Right atrium auricular region (tissue), 2 donors: Measurements from ENCODE around the gene LHCGR. TPM values are rescaled to one million over a fixed set of nuclear protein-coding genes. Genes with fewer than 3 reads are reported as not detected.

Experiments used
- DNase-seq: peaks from one replicate; pipeline ENCODE4 v3.0.0-alpha.2; 2019; ENCODE audit warnings: low spot score
- H3K27ac ChIP-seq, 2 donors: fragments of 200-600 bp; sonication (generic); 1 replicate in 1 of 2; 2 replicates in 1 of 2; pipeline ENCODE4 v1.5.1; 2016 to 2019
- H3K27me3 ChIP-seq, 2 donors: fragments of 200-600 bp; sonication (generic); one replicate each; pipeline versions ENCODE4 v1.5.1 to v1.6.0; 2017 to 2019
- H3K36me3 ChIP-seq: fragments of 200-600 bp; sonication (generic); one replicate; pipeline ENCODE4 v1.5.1; 2016
- H3K4me1 ChIP-seq, 2 donors: fragments of 200-600 bp; sonication (generic); one replicate each; pipeline versions ENCODE4 v1.5.1 to v1.6.0; 2017 to 2019
- H3K4me3 ChIP-seq, 2 donors: fragments of 200-600 bp; sonication (generic); 1 replicate in 1 of 2; 2 replicates in 1 of 2; pipeline ENCODE4 v1.5.1; 2017 to 2019; ENCODE audit warnings: mild to moderate bottlenecking in 1 of 2, moderate library complexity in 1 of 2
- H3K9me3 ChIP-seq, 2 donors: fragments of 200-600 bp; sonication (generic); one replicate each; pipeline ENCODE4 v1.5.1; 2019
- total RNA-seq, 2 donors: library from RNA; depleted of rRNA; stranded (reverse); fragments of >200 nt; gene quantifications; one replicate each; pipeline ENCODE4 v1.1.0, GENCODE V29; 2016
- TF ChIP-seq, protein P1 (sequence below), 2 donors: fragments of 200-600 bp; sonication (generic); IDR thresholded peaks; one replicate each; pipeline ENCODE4 v1.5.1; 2019; ENCODE audit warnings: antibody characterized with exemption in 2 of 2

Gene LHCGR
- total RNA-seq, 2 donors from 2014 or later = not detected

DNA sequence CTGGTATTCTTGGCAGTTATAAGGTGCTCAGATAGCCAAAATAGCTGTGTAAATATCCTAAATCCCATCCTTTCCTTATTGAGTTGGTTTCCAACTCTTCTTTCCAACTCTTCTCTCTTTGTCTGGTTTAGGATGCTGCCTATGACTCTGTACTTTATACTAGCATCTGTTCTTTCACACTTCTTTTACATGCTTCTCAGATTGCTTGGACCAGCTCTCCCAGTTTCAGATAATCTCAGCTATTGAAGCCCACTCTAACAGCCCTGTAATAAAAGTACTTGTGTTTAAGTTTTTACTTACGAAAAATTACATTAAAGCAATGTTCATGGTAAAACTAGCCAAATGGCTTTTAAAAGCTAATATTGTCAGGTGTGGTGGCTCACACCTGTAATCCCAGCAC lies 14.7 kb upstream of the LHCGR start:
- no peaks in the 10 kb centered on the region for H3K36me3 ChIP-seq
- TF ChIP-seq, protein P1, sequence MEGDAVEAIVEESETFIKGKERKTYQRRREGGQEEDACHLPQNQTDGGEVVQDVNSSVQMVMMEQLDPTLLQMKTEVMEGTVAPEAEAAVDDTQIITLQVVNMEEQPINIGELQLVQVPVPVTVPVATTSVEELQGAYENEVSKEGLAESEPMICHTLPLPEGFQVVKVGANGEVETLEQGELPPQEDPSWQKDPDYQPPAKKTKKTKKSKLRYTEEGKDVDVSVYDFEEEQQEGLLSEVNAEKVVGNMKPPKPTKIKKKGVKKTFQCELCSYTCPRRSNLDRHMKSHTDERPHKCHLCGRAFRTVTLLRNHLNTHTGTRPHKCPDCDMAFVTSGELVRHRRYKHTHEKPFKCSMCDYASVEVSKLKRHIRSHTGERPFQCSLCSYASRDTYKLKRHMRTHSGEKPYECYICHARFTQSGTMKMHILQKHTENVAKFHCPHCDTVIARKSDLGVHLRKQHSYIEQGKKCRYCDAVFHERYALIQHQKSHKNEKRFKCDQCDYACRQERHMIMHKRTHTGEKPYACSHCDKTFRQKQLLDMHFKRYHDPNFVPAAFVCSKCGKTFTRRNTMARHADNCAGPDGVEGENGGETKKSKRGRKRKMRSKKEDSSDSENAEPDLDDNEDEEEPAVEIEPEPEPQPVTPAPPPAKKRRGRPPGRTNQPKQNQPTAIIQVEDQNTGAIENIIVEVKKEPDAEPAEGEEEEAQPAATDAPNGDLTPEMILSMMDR (IDR thresholded peaks at IDR 0.05) = no peak
- no peak for DNase-seq
- H3K9me3 ChIP-seq = no peaks in the 10 kb centered on the region
- H3K27ac ChIP-seq = no peak overlapping the region
- H3K4me3 ChIP-seq = no peak overlapping the region
- H3K4me1 ChIP-seq = no peaks in the 10 kb centered on the region
- H3K27me3 ChIP-seq = no peaks in the 10 kb centered on the region

DNA sequence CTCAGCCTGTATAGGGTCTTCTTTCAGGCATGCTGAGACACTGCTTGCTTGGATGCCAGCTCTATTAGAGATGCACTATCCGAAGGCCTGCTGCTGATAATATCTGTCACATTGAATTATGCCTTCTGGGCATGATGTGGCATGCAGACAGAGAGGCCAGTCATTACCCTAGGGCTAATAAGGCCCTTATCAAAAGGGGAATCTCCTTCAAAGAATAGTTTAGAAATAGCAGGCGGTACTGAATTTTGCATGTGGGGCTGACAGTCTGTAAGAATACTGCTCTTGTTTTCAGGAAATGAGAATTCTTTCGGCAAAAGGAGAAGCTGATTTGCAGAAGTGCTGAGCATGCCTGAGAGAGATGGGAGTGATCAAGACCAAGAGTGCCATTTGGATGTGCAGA lies 13.1 kb upstream of the LHCGR start:
- Histone ChIP-seq H3K27me3 (no peaks in the 10 kb centered on the region), H3K27ac (no peak overlapping the region), H3K36me3 (no peaks in the 10 kb centered on the region), H3K4me1 (no peaks in the 10 kb centered on the region), H3K9me3 (no peaks in the 10 kb centered on the region), H3K4me3 (no peak overlapping the region)
- no peak for DNase-seq
- TF ChIP-seq, protein P1 (IDR thresholded peaks at IDR 0.05) = no peak

DNA sequence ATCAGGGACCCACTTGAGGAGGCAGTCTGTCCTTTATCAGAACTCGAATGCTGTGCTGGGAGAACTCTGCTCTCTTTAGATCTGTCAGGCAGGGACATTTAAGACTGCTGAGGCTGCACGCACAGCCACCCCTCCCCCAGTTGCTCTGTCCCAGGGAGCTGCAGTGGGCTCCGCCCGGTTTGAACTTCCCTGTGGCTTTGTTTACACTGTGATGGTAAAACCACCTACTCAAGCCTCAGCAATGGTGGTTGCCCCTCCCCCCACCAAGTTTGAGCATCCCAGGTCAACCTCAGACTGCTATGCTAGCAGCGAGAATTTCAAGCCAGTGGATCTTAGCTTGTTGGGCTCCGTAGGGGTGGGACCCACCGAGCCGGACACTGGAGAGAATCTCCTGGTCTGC lies 11.8 kb upstream of the LHCGR start:
- Histone ChIP-seq H3K4me3 (no peak overlapping the region), H3K27me3 (no peaks in the 10 kb centered on the region), H3K36me3 (no peaks in the 10 kb centered on the region), H3K4me1 (no peaks in the 10 kb centered on the region), H3K9me3 (peaks cover 0 to 4% of the 10 kb centered on the region in 2 donors), H3K27ac (no peak overlapping the region)
- DNase-seq = no peak
- TF ChIP-seq, protein P1 (IDR thresholded peaks at IDR 0.05) = no peak

GRCh38 chr2:48760826-48761225 lies 5.3 kb upstream of the LHCGR start:
- Histone ChIP-seq H3K36me3 (no peaks in the 10 kb centered on the region), H3K27ac (no peak overlapping the region), H3K27me3 (no peaks in the 10 kb centered on the region), H3K9me3 (peaks cover 0 to 4% of the 10 kb centered on the region in 2 donors), H3K4me3 (no peak overlapping the region), H3K4me1 (no peaks in the 10 kb centered on the region)
- TF ChIP-seq, protein P1 (IDR thresholded peaks at IDR 0.05) = no peak
- no peak for DNase-seq

GRCh38 chr2:48759682-48760081 lies 4.2 kb upstream of the LHCGR start:
- no peak overlapping the region for H3K4me3 ChIP-seq

DNA sequence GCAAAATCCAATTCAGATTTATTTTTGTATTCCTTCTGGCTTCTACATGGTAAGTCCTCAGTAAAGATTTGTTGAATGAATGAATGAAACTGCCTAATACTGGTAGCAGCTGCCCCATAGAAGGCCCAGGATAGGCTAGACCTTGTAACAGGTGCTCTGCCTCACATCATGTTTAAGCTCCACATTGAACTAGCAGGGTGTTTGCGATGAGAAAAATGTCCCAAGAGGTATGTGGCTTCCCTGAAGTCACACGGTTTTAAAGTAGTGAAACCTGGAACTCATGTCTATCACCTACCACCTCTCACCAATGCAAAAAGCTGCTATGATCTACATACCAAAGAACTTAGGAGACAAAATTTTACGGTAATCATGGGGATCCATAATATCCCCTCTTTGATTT lies 765 bp upstream of the LHCGR start:
- Histone ChIP-seq H3K27ac (no peak overlapping the region), H3K4me3 (no peak overlapping the region), H3K36me3 (no peaks in the 10 kb centered on the region), H3K9me3 (no peaks in the 10 kb centered on the region), H3K4me1 (peaks cover 0 to 7% of the 10 kb centered on the region in 2 donors), H3K27me3 (no peaks in the 10 kb centered on the region)
- TF ChIP-seq, protein P1 (IDR thresholded peaks at IDR 0.05) = no peak
- no peak for DNase-seq

More at GRCh38 chr2:48759682-48760081, 4.2 kb upstream of the LHCGR start:
- Histone ChIP-seq H3K4me1 (peaks cover 0 to 7% of the 10 kb centered on the region in 2 donors), H3K36me3 (no peaks in the 10 kb centered on the region), H3K27me3 (no peaks in the 10 kb centered on the region), H3K9me3 (peaks cover 0 to 4% of the 10 kb centered on the region in 2 donors), H3K27ac (no peak overlapping the region)
- TF ChIP-seq, protein P1 (IDR thresholded peaks at IDR 0.05) = no peak
- DNase-seq = no peak
